ENCODE measurements around the gene MSANTD7.

GRCh38 chr10:14844948-14845347 lies 6.8 kb downstream of the MSANTD7 start:
- TF ChIP-seq POLR2A (IDR thresholded peaks at IDR 0.05; ENCODE audit: low read depth, low read length) (no peak), TAF1 (IDR thresholded peaks at IDR 0.05; ENCODE audit: borderline replicate concordance, low read depth, low read length) (no peak)

All from GM12892 (cell line).